Measurements from ENCODE around the gene TMEM266.

The TMEM266 gene

DNA sequence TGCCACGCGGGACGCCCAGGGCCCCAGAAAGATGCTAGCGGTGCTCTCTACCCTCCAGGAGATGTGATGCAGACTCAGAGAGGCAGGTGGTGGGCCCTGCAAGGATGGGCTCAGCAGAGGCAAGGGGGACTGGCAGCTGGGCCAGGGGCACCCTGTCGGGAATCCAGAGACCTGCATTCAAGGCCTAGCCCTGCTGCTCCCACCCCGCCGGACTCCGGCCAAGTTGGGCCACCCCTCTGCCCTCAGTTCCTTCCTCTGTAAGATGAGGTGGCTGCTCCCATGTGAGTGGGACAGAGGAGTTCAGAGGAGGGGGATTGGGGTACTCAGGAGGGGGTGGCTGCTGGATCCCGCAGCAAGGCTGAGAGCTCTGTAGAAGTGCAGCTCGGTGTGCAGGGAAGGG is 116.3 kb downstream of the TMEM266 start:
- no peak overlapping the region for H3K4me2 ChIP-seq
- no peaks in the 10 kb centered on the region for H3K36me3 ChIP-seq (ENCODE audit: insufficient read depth)
- no peaks in the 10 kb centered on the region for H3K4me1 ChIP-seq (ENCODE audit: low read depth, poor library complexity, severe bottlenecking)
- H4K20me1 ChIP-seq (ENCODE audit: insufficient read depth): no peaks in the 10 kb centered on the region
- TF ChIP-seq, protein P1, sequence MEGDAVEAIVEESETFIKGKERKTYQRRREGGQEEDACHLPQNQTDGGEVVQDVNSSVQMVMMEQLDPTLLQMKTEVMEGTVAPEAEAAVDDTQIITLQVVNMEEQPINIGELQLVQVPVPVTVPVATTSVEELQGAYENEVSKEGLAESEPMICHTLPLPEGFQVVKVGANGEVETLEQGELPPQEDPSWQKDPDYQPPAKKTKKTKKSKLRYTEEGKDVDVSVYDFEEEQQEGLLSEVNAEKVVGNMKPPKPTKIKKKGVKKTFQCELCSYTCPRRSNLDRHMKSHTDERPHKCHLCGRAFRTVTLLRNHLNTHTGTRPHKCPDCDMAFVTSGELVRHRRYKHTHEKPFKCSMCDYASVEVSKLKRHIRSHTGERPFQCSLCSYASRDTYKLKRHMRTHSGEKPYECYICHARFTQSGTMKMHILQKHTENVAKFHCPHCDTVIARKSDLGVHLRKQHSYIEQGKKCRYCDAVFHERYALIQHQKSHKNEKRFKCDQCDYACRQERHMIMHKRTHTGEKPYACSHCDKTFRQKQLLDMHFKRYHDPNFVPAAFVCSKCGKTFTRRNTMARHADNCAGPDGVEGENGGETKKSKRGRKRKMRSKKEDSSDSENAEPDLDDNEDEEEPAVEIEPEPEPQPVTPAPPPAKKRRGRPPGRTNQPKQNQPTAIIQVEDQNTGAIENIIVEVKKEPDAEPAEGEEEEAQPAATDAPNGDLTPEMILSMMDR (conservative IDR thresholded peaks at IDR 0.05; ENCODE audit: low read depth, low read length): no peak
- H3K27ac ChIP-seq: no peak overlapping the region
- no peak overlapping the region for H3K4me3 ChIP-seq (IDR thresholded peaks at IDR 0.05; ENCODE audit: insufficient read depth, low read depth, low read length)
- H3K27me3 ChIP-seq (ENCODE audit: insufficient read depth, low read depth): no peaks in the 10 kb centered on the region
- H2AFZ ChIP-seq (ENCODE audit: low read depth): no peak overlapping the region
- no peak overlapping the region for H3K9ac ChIP-seq
- no peaks in the 10 kb centered on the region for H3K79me2 ChIP-seq (ENCODE audit: insufficient read depth, low read depth)

- Histone ChIP-seq H3K36me3 (ENCODE audit: insufficient read depth) (no peaks in the 10 kb centered on the region), H2AFZ (ENCODE audit: low read depth) (no peak overlapping the region), H3K79me2 (ENCODE audit: insufficient read depth, low read depth) (no peaks in the 10 kb centered on the region), H3K27me3 (ENCODE audit: insufficient read depth, low read depth) (no peaks in the 10 kb centered on the region), H3K4me1 (ENCODE audit: low read depth, poor library complexity, severe bottlenecking) (no peaks in the 10 kb centered on the region), H4K20me1 (ENCODE audit: insufficient read depth) (no peaks in the 10 kb centered on the region), H3K9ac (no peak overlapping the region), H3K27ac (no peak overlapping the region), H3K4me3 (IDR thresholded peaks at IDR 0.05; ENCODE audit: insufficient read depth, low read depth, low read length) (no peak overlapping the region), H3K4me2 (no peak overlapping the region)
- TF ChIP-seq, protein P1 (conservative IDR thresholded peaks at IDR 0.05; ENCODE audit: low read depth, low read length): no peak
Measured at GRCh38 chr15:76176487-76177085, 116.8 kb downstream of the TMEM266 start.

DNA sequence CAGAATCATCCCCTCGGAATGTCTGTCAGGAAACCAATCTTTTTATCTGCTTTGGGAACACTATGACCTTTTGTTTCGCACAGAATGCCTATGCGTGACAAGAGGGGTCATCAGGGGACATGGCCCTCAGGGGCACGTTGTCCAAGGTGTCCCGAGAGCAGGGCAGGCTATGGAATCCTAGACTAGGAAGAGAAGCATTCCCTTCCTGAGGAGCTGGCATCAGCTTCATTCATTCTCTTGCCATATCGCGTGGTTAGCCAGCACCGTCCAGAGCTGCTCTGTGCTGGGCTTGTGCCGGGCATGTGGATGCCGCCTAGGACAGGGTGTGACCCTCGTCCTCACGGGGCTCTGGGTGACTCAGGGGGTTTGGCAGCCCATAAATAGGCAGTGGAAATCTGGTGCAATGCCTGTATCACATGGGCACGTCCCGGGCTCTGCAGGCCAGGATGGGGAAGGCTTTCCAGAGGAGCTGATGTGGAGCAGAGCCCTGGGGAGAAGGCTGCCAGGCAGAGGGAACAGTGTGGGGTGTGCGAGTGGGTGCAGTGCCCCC is 117.8 kb downstream of the TMEM266 start:
- H3K9ac ChIP-seq: no peak overlapping the region
- no peaks in the 10 kb centered on the region for H3K36me3 ChIP-seq (ENCODE audit: insufficient read depth)
- no peaks in the 10 kb centered on the region for H3K79me2 ChIP-seq (ENCODE audit: insufficient read depth, low read depth)
- H4K20me1 ChIP-seq (ENCODE audit: insufficient read depth): no peaks in the 10 kb centered on the region
- no peak overlapping the region for H2AFZ ChIP-seq (ENCODE audit: low read depth)
- no peaks in the 10 kb centered on the region for H3K27me3 ChIP-seq (ENCODE audit: insufficient read depth, low read depth)
- no peak overlapping the region for H3K4me3 ChIP-seq (IDR thresholded peaks at IDR 0.05; ENCODE audit: insufficient read depth, low read depth, low read length)
- H3K4me1 ChIP-seq (ENCODE audit: low read depth, poor library complexity, severe bottlenecking): no peaks in the 10 kb centered on the region
- H3K4me2 ChIP-seq: no peak overlapping the region
- no peak overlapping the region for H3K27ac ChIP-seq
- TF ChIP-seq, protein P1 (conservative IDR thresholded peaks at IDR 0.05; ENCODE audit: low read depth, low read length): no peak

DNA sequence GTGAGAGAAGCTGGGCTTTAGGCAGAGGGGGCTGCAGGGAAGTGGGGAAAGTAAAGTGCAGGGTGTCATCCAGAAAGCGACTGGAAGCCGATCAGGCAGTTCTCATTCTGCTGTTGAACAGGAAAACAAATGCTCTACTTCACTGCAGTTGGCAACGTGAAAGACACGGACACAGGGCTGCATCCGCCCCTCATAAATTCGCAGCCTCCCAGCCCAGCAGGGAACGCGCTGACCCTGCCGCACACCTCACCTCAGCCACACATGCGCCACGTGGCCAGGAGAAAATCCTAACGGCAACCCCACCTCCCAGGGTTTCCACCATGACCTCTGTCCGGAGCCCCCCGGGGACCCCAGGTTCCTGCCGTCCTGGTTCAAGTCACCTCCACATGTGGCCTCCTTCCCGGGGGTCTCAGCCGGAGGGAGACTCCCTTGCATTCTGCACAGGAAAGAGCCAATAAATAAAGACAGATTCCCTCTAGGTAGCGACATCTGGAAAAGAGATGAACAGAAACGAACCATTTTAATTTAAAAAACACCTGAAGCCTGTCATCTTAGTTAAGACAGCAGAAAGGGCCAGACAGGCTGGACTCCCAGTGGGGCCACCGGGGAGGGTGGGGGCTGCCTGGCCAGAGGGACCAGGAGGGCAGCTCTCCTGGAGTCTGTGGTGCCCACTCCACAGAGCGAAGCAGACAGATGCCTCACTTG is 118.7 kb downstream of the TMEM266 start:
- TF ChIP-seq, protein P1 (conservative IDR thresholded peaks at IDR 0.05; ENCODE audit: low read depth, low read length): no peak
- Histone ChIP-seq H3K9ac (no peak overlapping the region), H3K79me2 (ENCODE audit: insufficient read depth, low read depth) (no peaks in the 10 kb centered on the region), H2AFZ (ENCODE audit: low read depth) (no peak overlapping the region), H3K27ac (no peak overlapping the region), H4K20me1 (ENCODE audit: insufficient read depth) (no peaks in the 10 kb centered on the region), H3K27me3 (ENCODE audit: insufficient read depth, low read depth) (no peaks in the 10 kb centered on the region), H3K36me3 (ENCODE audit: insufficient read depth) (no peaks in the 10 kb centered on the region), H3K4me3 (IDR thresholded peaks at IDR 0.05; ENCODE audit: insufficient read depth, low read depth, low read length) (no peak overlapping the region), H3K4me2 (no peak overlapping the region), H3K4me1 (ENCODE audit: low read depth, poor library complexity, severe bottlenecking) (no peaks in the 10 kb centered on the region)

All from KMS-11 (cell line).